CD4-positive, alpha-beta T cell treated with Interleukin-17A for 1 hour (primary cell): Measurements from ENCODE around the gene KCNK3.
"Not testable (repeated sequence)": the region's sequence is repeated elsewhere in the genome, so short reads cannot be mapped to it uniquely, and the experiment has no call there.

Experiments
- DNase-seq: peaks from one replicate; pipeline ENCODE4 v3.0.0-alpha.2; 2020

KCNK3 gene

DNA sequence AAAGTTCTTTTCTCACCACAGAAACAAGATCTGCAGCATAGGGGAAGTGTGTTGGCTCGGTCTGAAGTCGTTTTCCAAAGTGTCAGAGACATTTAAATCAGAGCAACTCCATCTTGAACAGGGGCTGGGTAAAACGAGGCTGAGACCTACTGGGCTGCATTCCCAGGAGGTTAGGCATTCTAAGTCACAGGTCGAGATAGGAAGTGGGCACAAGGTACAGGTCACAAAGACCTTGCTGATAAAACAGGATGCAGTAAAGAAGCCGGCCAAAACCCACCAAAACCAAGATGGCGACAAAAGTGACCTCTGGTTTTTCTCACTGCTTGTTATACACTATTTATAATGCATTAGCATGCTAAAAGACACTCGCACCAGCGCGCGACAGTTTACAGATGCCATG, 68.5 kb downstream of the KCNK3 start:
- not testable (repeated sequence) for DNase-seq

DNA sequence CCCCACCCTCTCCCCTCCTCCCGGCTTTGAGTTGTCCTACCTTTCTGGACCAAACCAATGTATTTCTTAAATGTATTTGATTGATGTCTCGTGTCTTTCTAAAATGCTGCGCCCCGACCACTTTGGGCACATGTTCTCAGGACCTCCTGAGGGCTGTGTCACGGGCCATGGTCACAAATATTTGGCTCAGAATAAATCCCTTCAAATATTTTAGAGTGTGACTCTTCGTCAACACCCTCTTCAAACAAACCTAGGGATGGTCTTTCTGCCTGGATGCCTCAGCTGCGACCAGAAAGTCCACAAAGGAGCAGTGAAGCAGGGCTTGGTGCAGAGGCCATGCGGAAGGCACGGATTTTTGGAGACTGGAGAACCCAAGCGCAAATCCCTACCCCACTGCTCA, 70.5 kb downstream of the KCNK3 start:
- DNase-seq: no peak

DNA sequence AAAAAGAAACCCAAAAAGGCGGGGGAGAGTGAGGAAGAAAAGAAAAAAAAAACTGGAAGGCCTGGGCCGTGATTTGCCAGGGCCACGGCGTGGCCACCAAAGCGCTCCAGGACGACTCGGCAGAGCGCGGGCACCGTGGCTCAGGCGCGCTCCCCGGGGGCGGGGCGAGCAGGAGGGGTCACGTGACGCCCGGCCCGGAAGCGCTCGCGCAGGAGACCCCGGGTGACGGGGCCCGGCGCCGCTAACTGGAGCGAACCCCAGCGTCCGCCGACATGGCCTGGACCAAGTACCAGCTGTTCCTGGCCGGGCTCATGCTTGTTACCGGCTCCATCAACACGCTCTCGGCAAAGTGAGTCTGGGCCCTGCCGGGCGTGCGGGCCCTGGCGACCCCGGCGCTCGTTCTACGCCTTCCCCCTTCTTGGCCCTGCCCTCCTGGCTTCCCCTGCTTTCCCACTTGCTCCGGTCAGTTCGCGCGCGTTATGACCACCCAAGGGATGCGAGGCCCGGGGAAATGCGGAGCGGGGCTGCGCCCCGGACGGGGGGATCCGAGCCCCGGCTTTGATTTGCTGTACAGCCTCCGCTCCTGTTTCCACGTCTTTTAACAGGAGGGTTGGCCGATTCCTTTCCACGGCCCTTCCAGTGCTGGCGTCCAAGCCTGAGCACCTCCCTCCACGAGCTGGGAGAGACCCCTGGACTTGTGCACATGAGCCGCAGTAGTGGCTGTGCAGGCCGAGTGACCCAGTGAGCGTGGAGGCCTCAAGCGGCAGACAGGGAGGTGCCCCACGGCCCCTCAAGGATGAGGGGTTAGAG, 71.8 kb downstream of the KCNK3 start, which contains the start of gene SLC35F6:
SLC35F6 (plus strand) TSS at position 207 of the 810 bp plus-strand sequence; CDS start at position 273, 66 bp downstream.
- DNase-seq: peak; percentile 82

DNA sequence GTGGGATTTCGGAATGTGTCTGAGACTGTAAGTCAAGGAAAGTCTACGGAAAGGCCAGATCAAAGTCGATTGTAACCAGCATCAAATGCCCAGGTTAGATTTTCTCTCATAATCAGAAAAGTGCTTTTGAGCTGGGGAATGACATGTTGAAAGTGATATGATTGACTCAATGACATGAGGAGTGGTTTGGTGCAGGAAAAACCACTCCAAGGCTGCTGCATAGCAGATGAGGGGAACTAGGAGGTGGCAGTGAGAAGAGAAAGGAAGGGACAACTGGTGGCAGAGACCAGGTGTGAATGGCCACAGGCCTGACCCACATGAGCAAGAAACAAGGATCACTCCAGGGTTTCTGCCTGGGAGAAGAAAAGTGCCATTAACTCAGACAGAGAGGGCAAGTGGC, 72.4 kb downstream of the KCNK3 start:
- DNase-seq: no peak

DNA sequence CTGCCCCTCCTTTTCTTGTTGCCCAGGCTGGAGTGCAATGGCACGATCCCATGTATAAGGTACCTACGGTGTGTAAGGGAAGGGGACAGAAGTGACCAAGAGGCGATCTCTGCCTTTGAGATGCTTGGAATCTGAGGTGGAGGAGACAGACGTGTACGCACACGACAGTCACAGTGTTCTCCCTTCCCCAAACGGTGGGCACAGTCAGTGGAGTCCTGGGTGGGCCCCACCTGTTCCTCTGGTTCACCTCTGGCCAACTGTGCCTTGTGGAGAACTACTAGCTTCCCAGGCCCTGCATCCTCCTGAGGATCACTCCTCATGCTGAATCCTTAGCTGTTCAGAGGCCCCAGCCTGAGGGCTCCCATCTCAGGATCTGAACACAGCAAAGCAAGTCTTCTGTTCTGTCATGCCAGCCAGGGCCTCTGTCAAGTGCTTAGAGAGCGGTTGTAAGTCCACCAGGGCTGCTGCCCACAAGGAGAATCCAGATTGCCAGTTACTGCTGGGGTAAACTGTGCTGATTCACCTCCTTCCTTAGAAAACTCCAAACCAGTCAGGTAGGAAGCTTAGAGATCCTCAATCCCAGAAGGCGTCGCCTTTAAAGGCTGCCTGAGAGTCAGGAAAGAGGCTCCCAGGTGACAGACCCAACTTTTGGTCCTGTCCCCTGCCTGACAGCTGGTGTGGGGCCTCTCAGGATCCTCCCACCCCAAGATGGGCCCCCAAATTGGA, 73.1 kb downstream of the KCNK3 start:
- DNase-seq: no peak

DNA sequence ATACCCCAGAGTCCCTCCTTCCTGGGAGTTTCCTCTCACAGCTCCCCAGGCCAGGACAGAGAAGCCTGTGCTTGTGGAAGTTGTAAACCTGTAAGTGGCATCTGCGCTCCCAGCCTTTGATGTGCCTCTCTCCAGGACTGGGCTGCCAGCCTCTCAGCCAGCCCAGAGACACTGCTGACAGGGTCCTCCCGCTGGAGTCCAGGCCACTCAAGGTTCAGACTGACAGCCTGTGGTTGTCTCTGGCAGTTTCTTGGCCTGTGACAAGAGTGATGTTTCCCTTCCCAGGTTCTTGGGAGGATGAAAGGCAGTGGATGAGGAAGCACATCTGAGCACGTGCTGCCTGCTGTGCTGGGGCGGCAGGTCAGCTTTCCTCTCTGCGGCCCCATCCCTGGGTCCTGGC, 74.6 kb downstream of the KCNK3 start:
- DNase-seq: no peak

DNA sequence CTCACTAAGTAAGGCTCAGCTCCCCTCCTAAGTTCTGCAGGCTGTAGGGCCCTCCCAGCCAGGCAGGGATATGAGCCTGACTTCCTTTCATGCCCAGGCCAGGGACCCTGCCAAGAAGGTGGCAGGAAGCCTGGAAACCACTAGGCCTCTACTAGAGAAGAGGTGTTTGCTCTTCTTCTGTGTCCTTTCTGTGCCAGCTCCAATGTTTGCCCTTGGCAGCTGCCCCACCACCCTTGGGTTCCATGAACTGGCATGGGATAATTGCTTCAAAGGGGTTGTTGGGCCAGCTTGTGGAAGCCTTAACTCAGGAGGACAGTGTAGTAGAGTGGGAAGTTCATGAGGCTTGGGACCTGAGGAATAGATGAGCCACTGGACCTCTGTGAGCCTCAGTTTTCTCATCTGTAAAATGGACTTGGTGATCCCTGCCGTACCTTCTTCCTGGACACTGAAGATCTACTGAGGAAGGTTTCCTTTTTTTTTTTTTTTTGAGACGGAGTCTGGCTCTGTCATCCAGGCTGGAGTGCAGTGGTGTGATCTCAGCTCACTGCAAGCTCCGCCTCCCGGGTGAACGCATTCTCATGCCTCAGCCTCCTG, 75.5 kb downstream of the KCNK3 start:
- DNase-seq: no peak

DNA sequence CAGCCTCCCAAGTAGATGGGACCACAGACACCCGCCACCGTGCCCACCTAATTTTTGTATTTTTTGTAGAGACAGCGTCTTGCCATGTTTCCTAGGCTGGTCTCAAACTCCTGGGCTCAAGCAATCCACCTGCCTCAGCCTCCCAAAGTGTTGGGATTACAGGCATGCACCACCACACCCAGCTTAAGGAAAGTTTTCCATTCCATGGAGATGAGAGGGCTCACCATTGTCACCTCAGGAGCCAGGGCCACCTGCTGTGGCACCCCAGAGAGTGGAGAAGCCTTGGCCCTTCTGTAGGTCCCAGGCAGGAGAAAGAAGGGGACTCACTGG, 76.2 kb downstream of the KCNK3 start:
- no peak for DNase-seq

DNA sequence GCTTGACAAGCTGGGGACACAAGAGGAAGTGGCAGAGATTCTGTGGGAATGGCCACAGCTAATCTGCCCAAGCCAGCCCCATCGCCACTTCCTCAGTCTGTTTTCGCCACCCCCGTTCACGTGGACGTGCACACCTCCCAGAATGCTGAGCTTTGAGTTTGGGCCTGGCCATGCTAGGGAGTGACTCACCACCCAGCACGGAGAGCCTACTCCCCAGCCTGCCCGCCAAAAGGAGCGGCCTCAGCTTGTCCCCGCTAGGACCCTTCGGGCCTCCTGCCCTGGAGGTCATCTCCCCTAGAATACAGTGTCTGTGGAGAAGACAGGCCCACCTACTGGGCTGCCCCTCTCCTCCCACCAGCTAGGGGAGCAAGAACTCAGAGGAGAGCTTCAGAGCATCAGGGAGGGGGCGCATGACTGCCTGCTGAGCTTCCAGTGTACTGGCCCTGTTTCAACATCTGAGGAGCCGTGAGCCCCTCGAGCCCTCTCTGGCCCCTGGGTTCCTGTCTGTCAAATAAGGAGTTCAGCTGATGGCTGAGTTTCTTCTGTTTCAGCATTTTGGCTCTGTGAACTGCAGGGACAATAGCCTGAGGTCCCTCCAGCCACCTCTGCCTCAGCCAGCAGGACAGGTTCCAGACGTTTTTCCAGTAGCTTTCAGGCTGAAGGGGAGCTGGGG, 76.7 kb downstream of the KCNK3 start:
- peak; percentile 35 for DNase-seq

DNA sequence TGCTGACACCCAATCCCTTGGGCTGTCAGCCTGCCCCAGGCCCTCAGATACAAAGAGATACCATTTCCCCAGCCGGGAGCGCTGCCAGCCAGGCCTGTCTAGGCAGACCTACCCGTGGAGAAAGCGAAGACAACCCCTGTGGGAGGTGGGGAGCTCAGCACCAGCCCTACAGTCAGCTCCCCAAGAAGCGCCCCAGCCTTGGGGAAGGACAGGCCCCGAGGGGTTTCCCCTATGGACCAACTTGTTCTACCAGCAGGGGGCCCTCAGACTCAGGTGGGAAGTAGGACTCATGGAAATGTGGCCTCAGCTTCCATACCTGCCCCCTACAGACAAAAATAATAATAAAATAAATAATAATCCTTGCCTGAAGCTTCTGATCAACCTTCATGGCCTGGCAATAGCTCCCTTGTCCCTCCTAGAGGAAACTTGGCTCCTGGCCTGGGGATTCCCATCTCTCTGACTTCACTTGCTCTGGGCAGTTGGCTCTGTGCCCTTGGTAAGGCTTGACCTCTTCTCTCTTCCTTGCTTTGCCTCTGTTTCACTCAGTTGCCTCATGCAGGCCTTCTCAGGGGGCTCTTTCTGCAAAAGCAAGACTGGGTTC, 78.6 kb downstream of the KCNK3 start:
- DNase-seq: peak; percentile 35

DNA sequence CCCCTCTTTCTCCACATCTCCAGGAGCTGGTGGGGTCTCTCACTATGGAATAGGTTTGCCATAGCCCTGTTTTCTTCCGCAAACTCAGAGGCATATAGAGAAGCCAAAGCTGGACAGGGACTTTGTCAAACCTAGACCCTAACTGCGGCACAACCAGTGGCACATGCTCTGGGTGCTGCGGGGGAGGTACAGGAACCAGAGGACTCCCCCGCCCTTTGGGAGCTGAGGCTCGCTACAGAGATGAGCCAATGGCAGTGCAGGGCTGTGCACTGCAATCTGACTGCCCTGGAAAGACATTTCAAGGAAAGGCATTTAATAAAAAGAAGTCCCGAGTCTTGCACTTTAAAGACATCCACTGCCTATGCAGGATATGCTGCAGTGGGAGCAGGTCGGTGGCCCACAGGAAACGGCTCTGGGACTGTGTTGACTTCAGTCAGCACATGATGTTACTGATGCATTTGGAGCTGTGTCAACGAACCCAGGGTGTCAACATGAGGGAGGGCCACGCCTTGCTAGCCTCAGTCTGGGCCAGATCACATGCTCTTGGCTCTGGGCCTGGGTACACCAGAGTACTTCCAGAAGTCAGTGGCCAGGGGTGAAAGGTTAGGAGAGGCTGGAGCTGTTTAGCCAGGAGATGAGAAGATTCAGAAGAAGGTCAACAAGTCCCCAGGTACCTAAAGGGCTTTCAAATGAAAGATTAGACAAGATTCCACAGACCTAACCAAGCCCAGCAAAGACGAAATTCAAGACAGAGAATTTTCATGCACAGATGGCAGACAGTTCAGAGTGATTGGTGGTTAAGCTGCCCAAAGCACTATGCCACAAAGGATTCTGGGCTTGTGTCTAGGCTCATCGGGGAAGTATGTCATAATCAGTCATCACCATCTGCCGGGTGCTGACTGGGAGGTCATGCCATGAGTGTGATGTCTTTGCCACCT, 79.8 kb downstream of the KCNK3 start:
- peak; percentile 35 for DNase-seq

DNA sequence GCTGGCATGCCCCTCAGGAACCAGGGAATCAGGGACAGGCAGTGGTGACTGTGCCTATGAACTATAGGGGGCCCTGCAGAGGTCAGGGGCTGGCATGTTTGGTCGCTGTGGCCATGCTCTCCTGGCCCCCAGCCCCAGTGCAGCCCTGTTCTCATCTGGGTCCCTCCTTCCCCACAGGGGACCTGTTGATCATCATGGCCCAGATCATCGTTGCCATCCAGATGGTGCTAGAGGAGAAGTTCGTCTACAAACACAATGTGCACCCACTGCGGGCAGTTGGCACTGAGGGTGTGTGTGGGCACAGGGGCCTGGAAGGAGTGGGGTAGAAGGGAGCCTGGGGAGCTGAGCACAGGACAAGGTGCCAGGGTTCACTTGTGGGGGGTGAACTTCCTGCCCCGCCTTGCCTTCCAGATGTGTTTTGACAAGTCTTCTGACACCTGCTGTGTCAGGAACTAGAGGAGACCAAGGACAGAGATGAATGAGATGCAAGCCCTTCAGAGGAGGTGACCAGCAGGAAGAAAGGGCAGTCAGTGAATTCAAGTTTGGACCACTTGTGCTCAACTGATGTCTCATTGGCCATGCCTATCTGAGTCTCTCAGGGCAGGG, 83.8 kb downstream of the KCNK3 start:
- no peak for DNase-seq

DNA sequence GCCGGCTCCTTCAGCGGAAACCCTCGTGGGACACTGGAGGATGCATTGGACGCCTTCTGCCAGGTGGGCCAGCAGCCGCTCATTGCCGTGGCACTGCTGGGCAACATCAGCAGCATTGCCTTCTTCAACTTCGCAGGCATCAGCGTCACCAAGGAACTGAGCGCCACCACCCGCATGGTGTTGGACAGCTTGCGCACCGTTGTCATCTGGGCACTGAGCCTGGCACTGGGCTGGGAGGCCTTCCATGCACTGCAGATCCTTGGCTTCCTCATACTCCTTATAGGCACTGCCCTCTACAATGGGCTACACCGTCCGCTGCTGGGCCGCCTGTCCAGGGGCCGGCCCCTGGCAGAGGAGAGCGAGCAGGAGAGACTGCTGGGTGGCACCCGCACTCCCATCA, 85.6 kb downstream of the KCNK3 start:
- DNase-seq: no peak

DNA sequence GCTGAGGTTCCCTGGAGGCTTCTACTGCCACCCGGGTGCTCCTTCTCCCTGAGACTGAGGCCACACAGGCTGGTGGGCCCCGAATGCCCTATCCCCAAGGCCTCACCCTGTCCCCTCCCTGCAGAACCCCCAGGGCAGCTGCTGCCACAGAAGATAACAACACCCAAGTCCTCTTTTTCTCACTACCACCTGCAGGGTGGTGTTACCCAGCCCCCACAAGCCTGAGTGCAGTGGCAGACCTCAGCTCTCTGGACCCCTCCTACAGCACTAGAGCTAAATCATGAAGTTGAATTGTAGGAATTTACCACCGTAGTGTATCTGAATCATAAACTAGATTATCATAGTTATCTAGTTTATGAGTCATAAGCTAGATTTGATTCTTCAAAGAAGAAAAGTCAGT, 86.0 kb downstream of the KCNK3 start:
- no peak for DNase-seq

DNA sequence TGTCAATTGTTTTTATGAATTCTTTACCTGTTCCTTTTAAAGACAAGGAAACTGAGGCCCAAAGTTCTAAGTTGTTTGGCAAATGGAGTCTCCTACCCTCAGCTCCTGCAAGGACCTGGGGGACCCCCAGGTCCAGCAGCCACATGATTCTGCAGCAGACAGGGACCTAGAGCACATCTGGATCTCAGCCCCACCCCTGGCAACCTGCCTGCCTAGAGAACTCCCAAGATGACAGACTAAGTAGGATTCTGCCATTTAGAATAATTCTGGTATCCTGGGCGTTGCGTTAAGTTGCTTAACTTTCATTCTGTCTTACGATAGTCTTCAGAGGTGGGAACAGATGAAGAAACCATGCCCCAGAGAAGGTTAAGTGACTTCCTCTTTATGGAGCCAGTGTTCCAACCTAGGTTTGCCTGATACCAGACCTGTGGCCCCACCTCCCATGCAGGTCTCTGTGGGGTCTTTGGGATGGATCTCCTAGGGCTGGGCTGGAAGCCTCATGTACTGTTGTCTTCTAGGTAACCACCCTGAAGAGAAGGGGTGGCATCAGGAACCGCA, 87.8 kb downstream of the KCNK3 start:
- no peak for DNase-seq
